Keratinocyte (primary cell): ENCODE measurements around the gene TBCD. TPM values are rescaled to one million over a fixed set of nuclear protein-coding genes. Genes with fewer than 3 reads are reported as not detected.

Experiments
- DNase-seq: peaks from one replicate; pipeline ENCODE4 v3.0.0-alpha.2; 2011; ENCODE audit warnings: low read depth, missing footprints, low spot score
- FAIRE-seq: peaks from 2 replicates; lab custom pipeline; 2011; peaks lifted over from hg19 to GRCh38; lab: Jason Lieb, UNC
- H2AFZ ChIP-seq: 2 replicates; pipeline ENCODE4 v1.6.0; 2012; ENCODE audit warnings: low read length, control low read depth, inconsistent platforms; ENCODE audit not compliant: control insufficient read depth
- H3K27ac ChIP-seq: 2 replicates; pipeline ENCODE4 v1.5.1; 2011; ENCODE audit warnings: low read length; ENCODE audit not compliant: control insufficient read depth, insufficient read depth
- H3K27me3 ChIP-seq: 3 replicates; pipeline ENCODE4 v1.6.0; 2011; ENCODE audit warnings: low read length; ENCODE audit not compliant: control insufficient read depth, insufficient read depth; ENCODE audit errors: extremely low read depth
- H3K36me3 ChIP-seq, 2 experiments: 2 replicates in 1 of 2; 3 replicates in 1 of 2; pipeline ENCODE4 v1.5.1; 2011; ENCODE audit warnings: low read length in 2 of 2, mild to moderate bottlenecking in 1 of 2; ENCODE audit not compliant: control insufficient read depth in 2 of 2, insufficient read depth in 2 of 2; ENCODE audit errors: extremely low read depth in 1 of 2
- H3K4me1 ChIP-seq: 3 replicates; pipeline ENCODE4 v1.5.1; 2011; ENCODE audit warnings: low read length; ENCODE audit not compliant: control insufficient read depth, insufficient read depth; ENCODE audit errors: extremely low read depth
- H3K4me2 ChIP-seq: 3 replicates; pipeline ENCODE4 v1.6.0; 2011; ENCODE audit warnings: low read depth, low read length; ENCODE audit not compliant: control insufficient read depth, insufficient read depth; ENCODE audit errors: extremely low read depth
- H3K4me3 ChIP-seq, 3 experiments: fragments of 200-600 bp in 1 of 3; sonication (generic) in 1 of 3; 2 replicates in 2 of 3; 3 replicates in 1 of 3; pipeline ENCODE4 v1.5.1; 2011 to 2016; ENCODE audit warnings: low read length in 3 of 3, mild to moderate bottlenecking in 3 of 3, control low read depth in 2 of 3, inconsistent platforms in 1 of 3, low read depth in 1 of 3, mixed read lengths in 1 of 3, mixed run types in 1 of 3, moderate library complexity in 1 of 3; ENCODE audit not compliant: control insufficient read depth in 2 of 3, insufficient read depth in 2 of 3; ENCODE audit errors: extremely low read depth in 1 of 3
- H3K79me2 ChIP-seq: 2 replicates; pipeline ENCODE4 v1.6.0; 2012; ENCODE audit warnings: low read length; ENCODE audit not compliant: control insufficient read depth, insufficient read depth
- H3K9ac ChIP-seq: 3 replicates; pipeline ENCODE4 v1.6.0; 2011; ENCODE audit warnings: low read length; ENCODE audit not compliant: control insufficient read depth, insufficient read depth; ENCODE audit errors: extremely low read depth
- H3K9me1 ChIP-seq: 3 replicates; pipeline ENCODE4 v1.6.0; 2011; ENCODE audit warnings: low read length; ENCODE audit not compliant: control insufficient read depth, insufficient read depth; ENCODE audit errors: extremely low read depth
- H3K9me3 ChIP-seq: 2 replicates; pipeline ENCODE4 v1.5.1; 2012; ENCODE audit warnings: low read depth, low read length; ENCODE audit not compliant: control insufficient read depth
- H4K20me1 ChIP-seq: 3 replicates; pipeline ENCODE4 v1.6.0; 2011; ENCODE audit warnings: low read length; ENCODE audit not compliant: control insufficient read depth, insufficient read depth; ENCODE audit errors: extremely low read depth
- CTCF ChIP-seq, 3 experiments: IDR thresholded peaks in 1 of 3; conservative IDR thresholded peaks in 1 of 3; optimal IDR thresholded peaks in 1 of 3; 2 replicates in 2 of 3; 3 replicates in 1 of 3; pipeline versions ENCODE3 to v1.5.1; 2011; ENCODE audit warnings: low read length in 3 of 3, mild to moderate bottlenecking in 3 of 3, moderate library complexity in 2 of 3, control low read depth in 1 of 3, inconsistent platforms in 1 of 3; ENCODE audit not compliant: insufficient read depth in 2 of 3; ENCODE audit errors: extremely low read depth in 1 of 3
- EZH2 ChIP-seq: IDR thresholded peaks from one replicate; pipeline ENCODE4 v1.6.1; 2012; ENCODE audit warnings: inconsistent platforms, mild to moderate bottlenecking, low read length, moderate library complexity
- dilution Hi-C: fragments of 300-500 bp; cut with MboI; formaldehyde crosslinking; loops from one replicate; pipeline ENCODE4 v1.7.0; 2020; ENCODE audit warnings: low sequenced_read_pairs; ENCODE audit not compliant: extremely low pct_ligation_motif_present
- polyA plus RNA-seq, 5 experiments: library from polyadenylated mRNA; depleted of rRNA in 3 of 5; stranded (reverse) in 3 of 5; stranded (forward) in 1 of 5; unstranded in 1 of 5; fragments of >200 nt; gene quantifications; 1 replicate in 1 of 5; 2 replicates in 3 of 5; 3 replicates in 1 of 5; pipeline versions ENCODE4 v1.2.1 to v1.2.3, GENCODE V29; 2011 to 2012; ENCODE audit warnings: missing spikeins in 2 of 5, low read depth in 1 of 5, low replicate concordance in 1 of 5

The TBCD gene
- polyA plus RNA-seq, 1 donor (not counting 4 experiments of a cell fraction or from before 2014, with no cell fraction given): 36.2 TPM

- H3K79me2 ChIP-seq: peaks cover 8% of the 10 kb centered on the region
- H4K20me1 ChIP-seq: no peaks in the 10 kb centered on the region
- H3K36me3 ChIP-seq: peaks cover 8 to 10% of the 10 kb centered on the region in 2 experiments
- H3K4me1 ChIP-seq: no peaks in the 10 kb centered on the region
- H3K27me3 ChIP-seq: no peaks in the 10 kb centered on the region
- H3K9me3 ChIP-seq: no peaks in the 10 kb centered on the region
- H3K27ac ChIP-seq: no peak overlapping the region
- no peaks in the 10 kb centered on the region for H3K9me1 ChIP-seq
- no peak overlapping the region for H3K4me3 ChIP-seq
- H3K9ac ChIP-seq: no peak overlapping the region
- no peak overlapping the region for H2AFZ ChIP-seq
- DNase-seq (no peak), FAIRE-seq (no peak)
- no peak overlapping the region for H3K4me2 ChIP-seq
- dilution Hi-C loops: no loop called here
- no peak for TF ChIP-seq CTCF (optimal IDR thresholded peaks at IDR 0.05 in 1 of 3, IDR thresholded peaks at IDR 0.05 in 1 of 3, conservative IDR thresholded peaks at IDR 0.05 in 1 of 3; ENCODE audit: extremely low read depth in 1 of 3, insufficient read depth in 2 of 3, low read length in 3 of 3)
- no peak for TF ChIP-seq EZH2
Measured at GRCh38 chr17:82900741-82901140, 148.9 kb downstream of the TBCD start.

- Histone ChIP-seq H3K4me1 (no peaks in the 10 kb centered on the region), H3K4me3 (no peak overlapping the region), H2AFZ (no peak overlapping the region), H3K9me3 (no peaks in the 10 kb centered on the region), H3K9me1 (no peaks in the 10 kb centered on the region), H3K79me2 (peaks cover 8% of the 10 kb centered on the region), H3K9ac (no peak overlapping the region), H4K20me1 (no peaks in the 10 kb centered on the region), H3K27me3 (no peaks in the 10 kb centered on the region), H3K27ac (no peak overlapping the region), H3K4me2 (no peak overlapping the region), H3K36me3 (peaks cover 10 to 13% of the 10 kb centered on the region in 2 experiments)
- dilution Hi-C loops: no loop called here
- no peak for FAIRE-seq
- no peak for TF ChIP-seq EZH2
- TF ChIP-seq CTCF (optimal IDR thresholded peaks at IDR 0.05 in 1 of 3, IDR thresholded peaks at IDR 0.05 in 1 of 3, conservative IDR thresholded peaks at IDR 0.05 in 1 of 3; ENCODE audit: extremely low read depth in 1 of 3, insufficient read depth in 2 of 3, low read length in 3 of 3): no peak
- no peak for DNase-seq
Measured at GRCh38 chr17:82901356-82901755, 149.5 kb downstream of the TBCD start.
